Measurements from ENCODE around the gene WNK2. TPM values are rescaled to one million over a fixed set of nuclear protein-coding genes. Genes with fewer than 3 reads are reported as not detected.

The WNK2 gene
- total RNA-seq, 2 donors from 2014 or later: not detected

- H3K4me3 Mint-ChIP-seq: no peak overlapping the region
- DNase-seq (no peak), ATAC-seq (no peak)
- H3K36me3 Mint-ChIP-seq (ENCODE audit: low read depth): no peaks in the 10 kb centered on the region
- H3K27ac Mint-ChIP-seq: peak overlapping the region; percentile 21
- H3K9me3 ChIP-seq (ENCODE audit: control insufficient read depth, low read length, poor library complexity, severe bottlenecking): no peaks in the 10 kb centered on the region
- H3K4me1 Mint-ChIP-seq: peaks cover 6% of the 10 kb centered on the region
- peaks cover 2% of the 10 kb centered on the region for H3K27me3 Mint-ChIP-seq
Observed at GRCh38 chr9:93238953-93239925, 55.3 kb downstream of the WNK2 start.

GRCh38 chr9:93240891-93241334 lies 57.0 kb downstream of the WNK2 start:
- Mint-ChIP-seq H3K4me1 (peaks cover 6% of the 10 kb centered on the region), H3K27ac (no peak overlapping the region), H3K27me3 (no peaks in the 10 kb centered on the region), H3K36me3 (ENCODE audit: low read depth) (no peaks in the 10 kb centered on the region), H3K4me3 (no peak overlapping the region)
- DNase-seq (no peak), ATAC-seq (no peak)
- H3K9me3 ChIP-seq (ENCODE audit: control insufficient read depth, low read length, poor library complexity, severe bottlenecking): no peaks in the 10 kb centered on the region

- H3K27ac Mint-ChIP-seq: no peak overlapping the region
- ATAC-seq (no peak), DNase-seq (no peak)
- H3K9me3 ChIP-seq (ENCODE audit: control insufficient read depth, low read length, poor library complexity, severe bottlenecking): no peaks in the 10 kb centered on the region
- H3K27me3 Mint-ChIP-seq: no peaks in the 10 kb centered on the region
- no peaks in the 10 kb centered on the region for H3K36me3 Mint-ChIP-seq (ENCODE audit: low read depth)
- peaks cover 6% of the 10 kb centered on the region for H3K4me1 Mint-ChIP-seq
- H3K4me3 Mint-ChIP-seq: no peak overlapping the region
Observed at GRCh38 chr9:93243112-93243511, 59.2 kb downstream of the WNK2 start.

GRCh38 chr9:93244101-93244500 lies 60.2 kb downstream of the WNK2 start:
- no peaks in the 10 kb centered on the region for H3K36me3 Mint-ChIP-seq (ENCODE audit: low read depth)
- ATAC-seq (no peak), DNase-seq (no peak)
- no peaks in the 10 kb centered on the region for H3K27me3 Mint-ChIP-seq
- no peak overlapping the region for H3K27ac Mint-ChIP-seq
- peaks cover 6% of the 10 kb centered on the region for H3K4me1 Mint-ChIP-seq
- H3K9me3 ChIP-seq (ENCODE audit: control insufficient read depth, low read length, poor library complexity, severe bottlenecking): no peaks in the 10 kb centered on the region
- H3K4me3 Mint-ChIP-seq: no peak overlapping the region

- H3K27ac Mint-ChIP-seq: no peak overlapping the region
- H3K4me1 Mint-ChIP-seq: peaks cover 6% of the 10 kb centered on the region
- no peaks in the 10 kb centered on the region for H3K27me3 Mint-ChIP-seq
- H3K4me3 Mint-ChIP-seq: no peak overlapping the region
- ATAC-seq (no peak), DNase-seq (no peak)
- no peaks in the 10 kb centered on the region for H3K9me3 ChIP-seq (ENCODE audit: control insufficient read depth, low read length, poor library complexity, severe bottlenecking)
- H3K36me3 Mint-ChIP-seq (ENCODE audit: low read depth): no peaks in the 10 kb centered on the region
Observed at GRCh38 chr9:93244510-93245436, 60.8 kb downstream of the WNK2 start.

- no peaks in the 10 kb centered on the region for H3K27me3 Mint-ChIP-seq
- H3K36me3 Mint-ChIP-seq (ENCODE audit: low read depth): no peaks in the 10 kb centered on the region
Observed at GRCh38 chr9:93245437-93245970, 61.6 kb downstream of the WNK2 start.

GRCh38 chr9:93246111-93246510 lies 62.2 kb downstream of the WNK2 start:
- Mint-ChIP-seq H3K4me1 (peaks cover 3% of the 10 kb centered on the region), H3K4me3 (no peak overlapping the region), H3K27me3 (no peaks in the 10 kb centered on the region), H3K36me3 (ENCODE audit: low read depth) (no peaks in the 10 kb centered on the region), H3K27ac (peak overlapping the region; percentile 14)
- H3K9me3 ChIP-seq (ENCODE audit: control insufficient read depth, low read length, poor library complexity, severe bottlenecking): no peaks in the 10 kb centered on the region
- no peak for DNase-seq
- no peak for ATAC-seq

More at GRCh38 chr9:93245437-93245970, 61.6 kb downstream of the WNK2 start:
- ATAC-seq: no peak
- H3K9me3 ChIP-seq (ENCODE audit: control insufficient read depth, low read length, poor library complexity, severe bottlenecking): no peaks in the 10 kb centered on the region
- no peak overlapping the region for H3K4me3 Mint-ChIP-seq
- H3K27ac Mint-ChIP-seq: no peak overlapping the region
- no peak for DNase-seq
- H3K4me1 Mint-ChIP-seq: peaks cover 3% of the 10 kb centered on the region

GRCh38 chr9:93246526-93246925 lies 62.6 kb downstream of the WNK2 start:
- peak overlapping the region; percentile 14 for H3K27ac Mint-ChIP-seq
- ATAC-seq: no peak
- H3K9me3 ChIP-seq (ENCODE audit: control insufficient read depth, low read length, poor library complexity, severe bottlenecking): no peaks in the 10 kb centered on the region
- H3K4me1 Mint-ChIP-seq: peaks cover 3% of the 10 kb centered on the region
- no peaks in the 10 kb centered on the region for H3K36me3 Mint-ChIP-seq (ENCODE audit: low read depth)
- DNase-seq: no peak
- no peaks in the 10 kb centered on the region for H3K27me3 Mint-ChIP-seq
- no peak overlapping the region for H3K4me3 Mint-ChIP-seq

- Mint-ChIP-seq H3K4me3 (no peak overlapping the region), H3K27ac (no peak overlapping the region), H3K36me3 (ENCODE audit: low read depth) (no peaks in the 10 kb centered on the region), H3K27me3 (no peaks in the 10 kb centered on the region), H3K4me1 (peaks cover 3% of the 10 kb centered on the region)
- ATAC-seq (no peak), DNase-seq (no peak)
- H3K9me3 ChIP-seq (ENCODE audit: control insufficient read depth, low read length, poor library complexity, severe bottlenecking): no peaks in the 10 kb centered on the region
Observed at GRCh38 chr9:93247099-93247865, 63.3 kb downstream of the WNK2 start.

GRCh38 chr9:93247892-93248291 lies 64.0 kb downstream of the WNK2 start:
- Mint-ChIP-seq H3K27ac (no peak overlapping the region), H3K4me1 (peaks cover 2% of the 10 kb centered on the region), H3K4me3 (no peak overlapping the region), H3K36me3 (ENCODE audit: low read depth) (no peaks in the 10 kb centered on the region), H3K27me3 (no peaks in the 10 kb centered on the region)
- ATAC-seq: no peak
- DNase-seq: no peak
- no peaks in the 10 kb centered on the region for H3K9me3 ChIP-seq (ENCODE audit: control insufficient read depth, low read length, poor library complexity, severe bottlenecking)

- no peaks in the 10 kb centered on the region for H3K36me3 Mint-ChIP-seq (ENCODE audit: low read depth)
- peaks cover 2% of the 10 kb centered on the region for H3K4me1 Mint-ChIP-seq
- H3K9me3 ChIP-seq (ENCODE audit: control insufficient read depth, low read length, poor library complexity, severe bottlenecking): no peaks in the 10 kb centered on the region
- no peaks in the 10 kb centered on the region for H3K27me3 Mint-ChIP-seq
- no peak overlapping the region for H3K4me3 Mint-ChIP-seq
- DNase-seq: no peak
- no peak overlapping the region for H3K27ac Mint-ChIP-seq
- no peak for ATAC-seq
Observed at GRCh38 chr9:93248386-93249040, 64.6 kb downstream of the WNK2 start.

GRCh38 chr9:93250185-93250584 lies 66.2 kb downstream of the WNK2 start:
- Mint-ChIP-seq H3K27me3 (no peaks in the 10 kb centered on the region), H3K27ac (no peak overlapping the region), H3K4me3 (no peak overlapping the region), H3K4me1 (no peaks in the 10 kb centered on the region), H3K36me3 (ENCODE audit: low read depth) (no peaks in the 10 kb centered on the region)
- DNase-seq: no peak
- ATAC-seq: no peak
- H3K9me3 ChIP-seq (ENCODE audit: control insufficient read depth, low read length, poor library complexity, severe bottlenecking): no peaks in the 10 kb centered on the region
